PC-3 (cell line): ENCODE measurements around the gene RNF157. TPM values are rescaled to one million over a fixed set of nuclear protein-coding genes. Genes with fewer than 3 reads are reported as not detected.

Experiments used
- ATAC-seq: fragments of 200-7000 bp; cut with Tn5 transposase; 2 replicates; pipeline ENCODE4 v1.9.1; 2020; ENCODE audit warnings: mild to moderate bottlenecking, moderate library complexity
- BruUV-seq: library from RNA; stranded (reverse); fragments of 400-500 nt; replicated peaks from 2 replicates; lab custom pipeline; 2021; lab: Mats Ljungman, UMichigan
- CTCF ChIA-PET: fragments of 300-600 bp; sonication (Branson Sonifier 250); formaldehyde crosslinking; loops from one replicate; lab custom pipeline; 2022; ENCODE audit warnings: antibody characterized with exemption; lab: Charles Lee
- POLR2A ChIA-PET: fragments of 300-600 bp; sonication (Branson Sonifier 250); formaldehyde crosslinking; loops from one replicate; lab custom pipeline; 2022; ENCODE audit warnings: antibody characterized with exemption; ENCODE audit not compliant: unreplicated experiment; lab: Charles Lee
- DNase-seq: peaks from one replicate; pipeline ENCODE4 v3.0.0-alpha.2; 2015
- H2AFZ ChIP-seq: fragments of 300-600 bp; sonication (generic); 2 replicates; pipeline ENCODE4 v1.6.0; 2016; ENCODE audit warnings: antibody characterized with exemption, low read length
- H3F3A ChIP-seq: fragments of 300-600 bp; sonication (generic); one replicate; pipeline ENCODE4 v1.6.0; 2017; ENCODE audit warnings: antibody characterized with exemption, low read length, control low read depth, mild to moderate bottlenecking; ENCODE audit not compliant: unreplicated experiment
- H3K27ac ChIP-seq: fragments of 300-600 bp; sonication (generic); 2 replicates; pipeline ENCODE4 v1.5.1; 2016; ENCODE audit warnings: mild to moderate bottlenecking, low read length
- H3K27me3 ChIP-seq: fragments of 300-600 bp; sonication (generic); 2 replicates; pipeline ENCODE4 v1.6.1; 2016; ENCODE audit warnings: low read length, mixed read lengths
- H3K36me3 ChIP-seq: fragments of 300-600 bp; sonication (generic); 2 replicates; pipeline ENCODE4 v1.6.1; 2016; ENCODE audit warnings: low read depth, mixed run types, low read length, mixed read lengths
- H3K4me1 ChIP-seq: fragments of 300-600 bp; sonication (generic); 2 replicates; pipeline ENCODE4 v1.5.1; 2016; ENCODE audit warnings: low read length; ENCODE audit not compliant: insufficient read depth
- H3K4me2 ChIP-seq: fragments of 300-600 bp; sonication (generic); 2 replicates; pipeline ENCODE4 v1.6.0; 2016; ENCODE audit warnings: low read length
- H3K4me3 ChIP-seq: fragments of 300-600 bp; sonication (generic); 2 replicates; pipeline ENCODE4 v1.5.1; 2016; ENCODE audit warnings: mild to moderate bottlenecking, low read length, mixed read lengths
- H3K79me2 ChIP-seq: fragments of 300-600 bp; sonication (generic); 2 replicates; pipeline ENCODE4 v1.6.1; 2017; ENCODE audit warnings: low read length, mixed read lengths
- H3K9ac ChIP-seq: fragments of 300-600 bp; sonication (generic); 2 replicates; pipeline ENCODE4 v1.6.0; 2016; ENCODE audit warnings: mild to moderate bottlenecking, low read length
- H3K9me2 ChIP-seq: fragments of 300-600 bp; sonication (generic); replicated peaks from 2 replicates; pipeline ENCODE4 v1.6.1; 2016; ENCODE audit warnings: mixed run types, low read length, mixed read lengths
- H3K9me3 ChIP-seq: fragments of 300-600 bp; sonication (generic); 2 replicates; pipeline ENCODE4 v1.6.1; 2016; ENCODE audit warnings: low read length, mixed read lengths
- H4K20me1 ChIP-seq: fragments of 300-600 bp; sonication (generic); 2 replicates; pipeline ENCODE4 v1.6.1; 2016; ENCODE audit warnings: low read length, mixed read lengths
- CTCF ChIP-seq: fragments of 300-600 bp; sonication (generic); conservative IDR thresholded peaks from 2 replicates; pipeline ENCODE4 v1.5.1; 2017; ENCODE audit warnings: antibody characterized with exemption, low read depth, mild to moderate bottlenecking, low read length
- EZH2 ChIP-seq: fragments of 300-600 bp; sonication (generic); IDR thresholded peaks from one replicate; pipeline ENCODE4 v1.6.1; 2017; ENCODE audit warnings: antibody characterized with exemption, mild to moderate bottlenecking, low read length; ENCODE audit not compliant: unreplicated experiment
- EZH2phosphoT487 ChIP-seq: fragments of 300-600 bp; sonication (generic); IDR thresholded peaks from 2 replicates; pipeline ENCODE4 v1.6.1; 2018; ENCODE audit warnings: mild to moderate bottlenecking, antibody characterized with exemption, low read length, borderline replicate concordance
- intact Hi-C: fragments of 100-400 bp; cut with micrococcal nuclease; formaldehyde crosslinking; loops from 2 replicates; pipeline ENCODE4 v1.9.0; 2023
- total RNA-seq: library from RNA; depleted of rRNA; stranded (reverse); fragments of >200 nt; gene quantifications from 2 replicates; pipeline ENCODE4 v1.2.3, GENCODE V29; 2014

RNF157 gene
- total RNA-seq, 1 experiment from 2014 or later: 7.4 TPM

GRCh38 chr17:76171706-76172105 is 68.6 kb downstream of the RNF157 start:
- no peak for TF ChIP-seq EZH2
- TF ChIP-seq EZH2phosphoT487: no peak
- no peak for TF ChIP-seq CTCF
- Histone ChIP-seq H3K9me2 (no peaks in the 10 kb centered on the region), H3K4me3 (no peak overlapping the region), H2AFZ (no peak overlapping the region), H4K20me1 (no peaks in the 10 kb centered on the region), H3K9ac (no peak overlapping the region), H3K27ac (no peak overlapping the region), H3K4me1 (no peaks in the 10 kb centered on the region), H3K9me3 (no peaks in the 10 kb centered on the region), H3K79me2 (no peaks in the 10 kb centered on the region), H3K27me3 (no peaks in the 10 kb centered on the region), H3K36me3 (no peaks in the 10 kb centered on the region), H3K4me2 (no peak overlapping the region), H3F3A (no peaks in the 10 kb centered on the region)
- ATAC-seq (no peak), DNase-seq (no peak)
- no TSS peak for BruUV-seq
- POLR2A ChIA-PET: no interaction called here
- intact Hi-C loops: no loop called here
- CTCF ChIA-PET: interaction anchor here (1.3 kb wide), 1 partner anchor 10 kb away, joined by 4 read pairs; no protein-coding TSS in a partner anchor

- no peaks in the 10 kb centered on the region for H3K4me1 ChIP-seq
- no peak for TF ChIP-seq EZH2phosphoT487
- no peak for TF ChIP-seq EZH2
- TF ChIP-seq CTCF: no peak
- intact Hi-C loops: no loop called here
- H3K4me2 ChIP-seq: no peak overlapping the region
- H2AFZ ChIP-seq: no peak overlapping the region
- no peaks in the 10 kb centered on the region for H3K79me2 ChIP-seq
- ChIA-PET POLR2A (no interaction called here), CTCF (no interaction called here)
- no peaks in the 10 kb centered on the region for H3K9me3 ChIP-seq
- H3K9me2 ChIP-seq: no peaks in the 10 kb centered on the region
- no peaks in the 10 kb centered on the region for H3K36me3 ChIP-seq
- no peak overlapping the region for H3K4me3 ChIP-seq
- no peak overlapping the region for H3K9ac ChIP-seq
- H3F3A ChIP-seq: no peaks in the 10 kb centered on the region
- BruUV-seq: no TSS peak
- ATAC-seq: no peak
- no peak overlapping the region for H3K27ac ChIP-seq
- DNase-seq: no peak
- H4K20me1 ChIP-seq: no peaks in the 10 kb centered on the region
- H3K27me3 ChIP-seq: no peaks in the 10 kb centered on the region
These were observed 70.2 kb downstream of the RNF157 start for GRCh38 chr17:76170114-76170513.

- intact Hi-C loops: no loop called here
- no peak for DNase-seq
- no peak overlapping the region for H2AFZ ChIP-seq
- H3K27me3 ChIP-seq: no peaks in the 10 kb centered on the region
- no peak overlapping the region for H3K4me2 ChIP-seq
- no peak for ATAC-seq
- POLR2A ChIA-PET: interaction anchor here (0.6 kb wide), 1 partner anchor 478 kb away, joined by 4 read pairs; no protein-coding TSS in a partner anchor
- no peaks in the 10 kb centered on the region for H3K9me3 ChIP-seq
- no TSS peak for BruUV-seq
- H3K79me2 ChIP-seq: no peaks in the 10 kb centered on the region
- no peaks in the 10 kb centered on the region for H4K20me1 ChIP-seq
- CTCF ChIA-PET: interaction anchor here (0.5 kb wide), 1 partner anchor 78 kb away, joined by 4 read pairs; no protein-coding TSS in a partner anchor
- H3K27ac ChIP-seq: no peak overlapping the region
- H3K4me1 ChIP-seq: no peaks in the 10 kb centered on the region
- no peaks in the 10 kb centered on the region for H3F3A ChIP-seq
- no peak overlapping the region for H3K9ac ChIP-seq
- H3K4me3 ChIP-seq: no peak overlapping the region
- no peaks in the 10 kb centered on the region for H3K9me2 ChIP-seq
- TF ChIP-seq CTCF (no peak), EZH2phosphoT487 (no peak), EZH2 (no peak)
- no peaks in the 10 kb centered on the region for H3K36me3 ChIP-seq
These were observed 73.4 kb downstream of the RNF157 start for GRCh38 chr17:76166906-76167305.
